Body of pancreas (tissue), 4 donors: ENCODE data around the gene AREL1. TPM values are rescaled to one million over a fixed set of nuclear protein-coding genes. Genes with fewer than 3 reads are reported as not detected.

Experiments
- ATAC-seq: fragments of 150-250 bp; one replicate; pipeline ENCODE4 v1.9.1; 2016
- DNase-seq, 4 donors: peaks; one replicate each; pipeline ENCODE4 v3.0.0-alpha.2; 2019
- H3K27ac ChIP-seq, 4 donors: fragments of 200-600 bp; sonication (generic); 1 replicate in 3 of 4; 2 replicates in 1 of 4; pipeline versions ENCODE4 v1.5.1 to v1.6.1; 2016 to 2019; ENCODE audit warnings: mild to moderate bottlenecking in 1 of 4, mixed read lengths in 1 of 4, moderate library complexity in 1 of 4
- H3K27me3 ChIP-seq, 2 donors: fragments of 200-600 bp; sonication (generic); one replicate each; pipeline ENCODE4 v1.6.0; 2016; ENCODE audit warnings: mild to moderate bottlenecking in 1 of 2
- H3K36me3 ChIP-seq, 2 donors: fragments of 200-600 bp; sonication (generic); replicated peaks in 1 of 2; 2 replicates each; pipeline ENCODE4 v1.5.1; 2016; ENCODE audit warnings: low read depth in 2 of 2; ENCODE audit not compliant: insufficient read depth in 1 of 2
- H3K4me1 ChIP-seq: fragments of 200-600 bp; sonication (generic); one replicate; pipeline ENCODE4 v1.6.0; 2016
- H3K4me3 ChIP-seq, 2 donors: fragments of 200-600 bp; sonication (generic); 1 replicate in 1 of 2; 2 replicates in 1 of 2; pipeline ENCODE4 v1.5.1; 2016 to 2019
- H3K9me3 ChIP-seq, 3 donors: fragments of 200-600 bp; sonication (generic); 1 replicate in 2 of 3; 2 replicates in 1 of 3; pipeline ENCODE4 v1.5.1; 2016
- POLR2A ChIP-seq, 3 donors: fragments of 450-650 bp; IDR thresholded peaks; one replicate each; pipeline ENCODE4 v1.6.1; 2016; ENCODE audit warnings: antibody characterized with exemption in 3 of 3, mild to moderate bottlenecking in 2 of 3
- WGBS, 2 donors: methylation state at CpG; one replicate each; pipeline ENCODE4 v1.1.5; 2017; 5-methylcytosine and 5-hydroxymethylcytosine counted together
- intact Hi-C: fragments of 100-400 bp; cut with DNase I; formaldehyde crosslinking; loops from one replicate; pipeline ENCODE4 v1.15.1; 2023
- total RNA-seq, 2 donors: library from RNA; depleted of rRNA; stranded (reverse); fragments of >200 nt; gene quantifications; one replicate each; pipeline ENCODE4 v1.1.0, GENCODE V29; 2016
- TF ChIP-seq, protein P1 (sequence below), 7 experiments: fragments of 450-650 bp in 4 of 7; fragments of 200-600 bp in 3 of 7; sonication (generic) in 3 of 7; IDR thresholded peaks; one replicate each; pipeline ENCODE4 v1.5.1; 2016 to 2019; ENCODE audit warnings: antibody characterized with exemption in 7 of 7

Gene AREL1
- total RNA-seq, 2 donors from 2014 or later = 10.6 to 21.1 TPM

DNA sequence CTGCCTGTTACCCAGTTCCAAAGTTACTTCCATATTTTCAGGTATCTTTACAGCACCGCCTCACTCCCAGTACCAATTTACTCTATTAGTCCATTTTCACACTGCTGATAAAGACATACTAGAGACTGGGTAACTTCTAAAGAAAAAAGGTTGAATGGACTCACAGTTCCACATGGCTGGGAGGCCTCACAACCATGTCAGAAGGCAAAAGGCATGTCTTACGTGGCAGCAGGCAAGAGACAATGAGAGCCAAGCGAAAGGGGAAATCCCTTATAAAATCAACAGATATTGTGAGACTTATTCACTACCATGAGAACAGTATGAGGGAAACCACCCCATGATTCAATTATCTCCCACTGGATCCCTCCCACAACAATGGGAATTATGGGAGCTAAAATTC lies 9.8 kb downstream of the AREL1 start:
- 91 to 100% methylated on average over 3 of the region's 3 CpGs for WGBS, 2 donors
- H3K27me3 ChIP-seq = no peaks in the 10 kb centered on the region
- H3K4me3 ChIP-seq = no peak overlapping the region
- TF ChIP-seq, protein P1, sequence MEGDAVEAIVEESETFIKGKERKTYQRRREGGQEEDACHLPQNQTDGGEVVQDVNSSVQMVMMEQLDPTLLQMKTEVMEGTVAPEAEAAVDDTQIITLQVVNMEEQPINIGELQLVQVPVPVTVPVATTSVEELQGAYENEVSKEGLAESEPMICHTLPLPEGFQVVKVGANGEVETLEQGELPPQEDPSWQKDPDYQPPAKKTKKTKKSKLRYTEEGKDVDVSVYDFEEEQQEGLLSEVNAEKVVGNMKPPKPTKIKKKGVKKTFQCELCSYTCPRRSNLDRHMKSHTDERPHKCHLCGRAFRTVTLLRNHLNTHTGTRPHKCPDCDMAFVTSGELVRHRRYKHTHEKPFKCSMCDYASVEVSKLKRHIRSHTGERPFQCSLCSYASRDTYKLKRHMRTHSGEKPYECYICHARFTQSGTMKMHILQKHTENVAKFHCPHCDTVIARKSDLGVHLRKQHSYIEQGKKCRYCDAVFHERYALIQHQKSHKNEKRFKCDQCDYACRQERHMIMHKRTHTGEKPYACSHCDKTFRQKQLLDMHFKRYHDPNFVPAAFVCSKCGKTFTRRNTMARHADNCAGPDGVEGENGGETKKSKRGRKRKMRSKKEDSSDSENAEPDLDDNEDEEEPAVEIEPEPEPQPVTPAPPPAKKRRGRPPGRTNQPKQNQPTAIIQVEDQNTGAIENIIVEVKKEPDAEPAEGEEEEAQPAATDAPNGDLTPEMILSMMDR (IDR thresholded peaks at IDR 0.05) = no peak
- TF ChIP-seq POLR2A (IDR thresholded peaks at IDR 0.05) = no peak
- intact Hi-C loops = no loop called here
- no peaks in the 10 kb centered on the region for H3K9me3 ChIP-seq
- ATAC-seq (no peak), DNase-seq (no peak)
- H3K36me3 ChIP-seq = no peaks in the 10 kb centered on the region
- H3K4me1 ChIP-seq = no peaks in the 10 kb centered on the region
- no peak overlapping the region for H3K27ac ChIP-seq

DNA sequence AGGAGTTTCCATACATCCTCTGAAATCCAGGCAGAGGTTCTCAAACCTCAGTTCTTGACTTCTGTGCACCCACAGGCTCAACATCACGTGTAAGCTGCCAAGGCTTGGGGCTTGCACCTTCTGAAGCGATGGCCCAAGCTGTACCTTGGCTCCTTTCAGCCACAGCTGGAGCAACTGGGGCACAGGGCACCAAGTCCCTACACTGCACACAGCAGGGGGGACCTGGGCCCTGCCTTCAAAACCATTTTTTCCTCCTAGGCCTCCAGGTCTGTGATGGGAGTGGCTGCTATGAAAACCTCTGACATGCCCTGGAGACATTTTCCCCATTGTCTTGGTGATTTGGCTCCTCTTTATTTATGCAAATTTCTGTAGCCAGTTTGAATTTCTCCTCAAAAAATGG lies 10.6 kb downstream of the AREL1 start:
- ATAC-seq = no peak

DNA sequence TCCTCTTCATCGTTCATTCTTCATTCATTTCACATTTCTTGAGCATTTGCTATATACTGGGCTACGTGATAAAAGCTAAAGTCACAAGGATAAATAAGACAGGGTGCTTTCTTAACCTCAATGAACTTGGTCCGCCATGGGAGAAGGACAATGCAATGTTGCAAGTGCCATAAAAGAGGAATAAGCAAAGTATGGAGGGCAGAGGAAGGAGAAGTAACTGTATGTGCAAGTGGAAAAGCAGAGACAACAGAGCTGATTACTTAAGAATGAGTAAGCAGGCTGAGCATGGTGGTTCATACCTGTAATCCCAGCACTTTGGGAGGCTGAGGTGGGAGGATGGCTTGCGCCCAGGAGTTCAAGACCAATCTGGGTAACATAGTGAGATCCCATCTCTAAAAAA lies 14.4 kb downstream of the AREL1 start:
- H3K36me3 ChIP-seq = no peaks in the 10 kb centered on the region
- ATAC-seq (no peak), DNase-seq (no peak)
- WGBS, 2 donors = 89 to 98% methylated on average over 4 of the region's 4 CpGs
- TF ChIP-seq, protein P1 (IDR thresholded peaks at IDR 0.05) = no peak
- TF ChIP-seq POLR2A (IDR thresholded peaks at IDR 0.05) = no peak
- H3K4me3 ChIP-seq = no peak overlapping the region
- intact Hi-C loops = no loop called here
- no peaks in the 10 kb centered on the region for H3K9me3 ChIP-seq
- H3K27ac ChIP-seq = no peak overlapping the region
- H3K27me3 ChIP-seq = no peaks in the 10 kb centered on the region
- no peaks in the 10 kb centered on the region for H3K4me1 ChIP-seq

More for the DNA sequence above, 10.6 kb downstream of the AREL1 start:
- TF ChIP-seq, protein P1 (IDR thresholded peaks at IDR 0.05) = no peak
- TF ChIP-seq POLR2A (IDR thresholded peaks at IDR 0.05) = no peak
- no peaks in the 10 kb centered on the region for H3K36me3 ChIP-seq
- no peaks in the 10 kb centered on the region for H3K9me3 ChIP-seq
- no peaks in the 10 kb centered on the region for H3K4me1 ChIP-seq
- H3K27me3 ChIP-seq = no peaks in the 10 kb centered on the region
- intact Hi-C loops = no loop called here
- H3K4me3 ChIP-seq = no peak overlapping the region
- no peak for DNase-seq
- 94% methylated on average over 2 of the region's 2 CpGs; no CpG with 5 or more reads in 1 of the 2 donors for WGBS, 2 donors
- no peak overlapping the region for H3K27ac ChIP-seq

GRCh38 chr14:74697976-74698375 lies 14.9 kb downstream of the AREL1 start:
- no peak overlapping the region for H3K27ac ChIP-seq

DNA sequence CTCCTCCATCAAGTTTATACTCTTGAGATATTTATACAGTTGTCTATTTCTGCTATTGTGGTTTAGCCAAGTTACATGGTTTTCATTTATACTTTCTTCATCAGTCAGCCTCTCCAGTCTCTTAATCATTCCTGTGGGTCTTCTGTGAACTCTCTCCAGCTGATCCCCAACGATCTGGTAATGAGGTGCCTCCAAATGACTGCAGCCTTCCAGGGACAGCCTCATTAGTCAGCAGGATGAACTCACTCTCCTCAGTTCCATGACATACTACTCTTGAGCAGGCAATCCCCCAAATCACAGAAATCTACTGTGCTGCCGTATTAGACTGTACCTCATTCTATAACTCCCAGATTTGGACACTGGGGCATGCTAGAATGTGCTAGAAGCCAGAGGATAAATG lies 15.3 kb downstream of the AREL1 start:
- TF ChIP-seq, protein P1 (IDR thresholded peaks at IDR 0.05) = no peak
- TF ChIP-seq POLR2A (IDR thresholded peaks at IDR 0.05) = no peak
- Histone ChIP-seq H3K27me3 (no peaks in the 10 kb centered on the region), H3K9me3 (no peaks in the 10 kb centered on the region), H3K4me3 (no peak overlapping the region), H3K36me3 (no peaks in the 10 kb centered on the region), H3K27ac (no peak overlapping the region), H3K4me1 (no peaks in the 10 kb centered on the region)
- ATAC-seq (no peak), DNase-seq (no peak)
- 80 to 82% methylated on average over 2 of the region's 2 CpGs for WGBS, 2 donors
- intact Hi-C loops = no loop called here

More at GRCh38 chr14:74697976-74698375, 14.9 kb downstream of the AREL1 start:
- H3K4me3 ChIP-seq = no peak overlapping the region
- no peaks in the 10 kb centered on the region for H3K9me3 ChIP-seq
- no peaks in the 10 kb centered on the region for H3K27me3 ChIP-seq
- 78 to 84% methylated on average over 2 of the region's 2 CpGs for WGBS, 2 donors
- no peaks in the 10 kb centered on the region for H3K36me3 ChIP-seq
- intact Hi-C loops = no loop called here
- no peak for ATAC-seq
- TF ChIP-seq, protein P1 (IDR thresholded peaks at IDR 0.05) = no peak
- no peak for TF ChIP-seq POLR2A (IDR thresholded peaks at IDR 0.05)
- H3K4me1 ChIP-seq = no peaks in the 10 kb centered on the region
- DNase-seq = no peak
